Measurements from ENCODE around the gene NEUROD1. TPM values are rescaled to one million over a fixed set of nuclear protein-coding genes. Genes with fewer than 3 reads are reported as not detected.
"Not testable (repeated sequence)": the region's sequence is repeated elsewhere in the genome, so short reads cannot be mapped to it uniquely, and the experiment has no call there.

NEUROD1 gene
- not detected in 2 replicates for total RNA-seq (2014; rRNA removed; shearing (Covaris generic))

DNA sequence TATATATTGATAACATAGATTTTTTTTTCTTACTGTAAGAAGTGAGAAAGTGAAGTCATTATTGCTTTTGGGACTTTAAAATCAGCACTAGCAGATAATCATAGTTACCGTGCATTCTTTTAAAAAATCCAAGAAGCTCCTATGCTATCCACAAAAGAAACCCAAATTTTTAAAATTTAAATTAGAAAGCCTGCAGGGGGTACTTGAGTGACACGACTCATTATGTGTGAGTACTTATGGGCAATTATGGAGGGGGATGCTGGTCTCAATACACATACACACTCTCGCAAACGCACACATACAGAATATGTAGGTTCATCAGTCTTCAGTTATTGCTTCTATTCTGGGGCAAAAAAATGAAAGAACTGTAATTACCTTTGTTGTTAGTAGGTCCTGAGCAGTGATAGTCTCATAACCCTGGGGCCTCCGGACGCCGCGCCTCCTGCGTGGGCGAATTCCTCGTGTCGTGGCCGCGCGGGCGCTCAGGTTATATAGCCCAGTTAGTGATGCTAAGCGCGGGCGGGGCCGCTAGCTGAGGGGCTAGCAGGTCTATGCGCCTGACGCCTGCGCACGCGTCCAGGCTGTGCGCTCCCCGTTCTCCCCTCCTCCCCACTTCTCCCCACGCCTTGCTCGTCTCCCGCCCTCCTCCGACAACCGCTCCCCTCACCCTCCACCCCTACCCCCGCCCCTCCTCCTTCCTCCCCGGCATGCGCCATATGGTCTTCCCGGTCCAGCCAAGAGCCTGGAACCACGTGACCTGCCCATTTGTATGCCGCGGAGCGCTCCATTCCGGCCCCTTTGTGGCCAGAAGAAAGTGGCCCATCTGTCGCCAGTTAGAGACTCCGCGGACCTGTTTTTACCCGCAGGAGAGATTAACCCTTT, at the start of gene NEUROD1:
TSS of gene NEUROD1 (minus strand) at position 463 of the 882 bp plus-strand sequence. CDS start 1,657 bp downstream, outside the sequence.
- no peak for DNase-seq (ENCODE audit: low spot score)

DNA sequence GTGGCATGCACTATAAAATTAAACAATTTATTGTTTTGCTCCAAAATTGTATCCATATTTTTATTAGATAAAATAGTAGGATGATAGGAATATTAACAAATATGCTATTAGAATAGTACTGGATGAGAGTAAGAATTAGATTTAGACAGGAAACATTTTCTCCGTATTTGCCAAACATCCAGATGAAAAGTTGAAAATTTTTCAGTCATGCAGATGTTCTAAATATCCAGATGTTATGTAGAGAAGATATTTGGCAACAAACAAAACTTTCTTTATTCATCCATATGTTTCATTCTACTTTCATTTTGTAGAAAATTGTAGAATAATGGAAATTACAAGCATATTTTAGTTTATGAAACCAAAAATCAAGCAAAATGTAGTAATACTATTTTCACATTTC, 45.2 kb upstream of the NEUROD1 start:
- no peak for DNase-seq (ENCODE audit: low spot score)

DNA sequence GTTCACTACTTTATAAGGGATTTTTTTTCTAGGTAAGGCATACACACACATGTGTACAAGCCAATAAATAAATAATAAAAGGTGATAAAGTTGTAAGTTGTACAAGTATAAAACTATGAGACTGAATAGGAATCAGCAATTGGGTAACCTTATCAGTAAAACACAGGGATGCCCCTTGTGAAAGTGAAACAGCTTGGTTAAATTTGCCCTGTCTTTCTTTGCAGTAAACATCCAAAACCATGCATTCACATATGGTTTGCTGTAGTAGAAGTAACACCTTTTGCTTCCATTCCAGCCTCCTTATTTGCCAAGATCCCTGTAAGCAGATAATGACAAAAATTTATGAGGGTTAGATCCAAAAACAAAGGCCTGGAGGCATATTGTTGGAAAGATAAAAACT, 44.3 kb upstream of the NEUROD1 start:
- DNase-seq (ENCODE audit: low spot score): no peak

DNA sequence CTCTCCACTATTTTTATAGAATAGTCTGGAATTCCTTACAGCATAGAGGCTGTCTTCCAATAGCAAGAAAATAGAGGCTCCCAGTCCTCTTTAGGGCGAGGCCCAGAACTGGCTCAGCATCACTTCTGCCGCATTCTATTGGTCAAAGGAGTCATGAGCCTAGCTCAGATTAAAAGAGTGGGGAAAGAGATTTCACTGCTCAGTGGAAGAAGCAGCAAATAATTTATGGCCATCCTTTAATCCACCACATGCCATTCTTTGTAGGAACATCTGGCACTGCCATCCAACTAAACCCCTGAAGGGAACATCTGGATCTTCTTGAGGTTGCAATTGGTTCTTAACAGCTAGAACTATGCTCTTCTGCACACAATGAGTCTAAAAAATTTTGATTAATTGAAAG, 43.4 kb upstream of the NEUROD1 start:
- DNase-seq (ENCODE audit: low spot score): no peak

DNA sequence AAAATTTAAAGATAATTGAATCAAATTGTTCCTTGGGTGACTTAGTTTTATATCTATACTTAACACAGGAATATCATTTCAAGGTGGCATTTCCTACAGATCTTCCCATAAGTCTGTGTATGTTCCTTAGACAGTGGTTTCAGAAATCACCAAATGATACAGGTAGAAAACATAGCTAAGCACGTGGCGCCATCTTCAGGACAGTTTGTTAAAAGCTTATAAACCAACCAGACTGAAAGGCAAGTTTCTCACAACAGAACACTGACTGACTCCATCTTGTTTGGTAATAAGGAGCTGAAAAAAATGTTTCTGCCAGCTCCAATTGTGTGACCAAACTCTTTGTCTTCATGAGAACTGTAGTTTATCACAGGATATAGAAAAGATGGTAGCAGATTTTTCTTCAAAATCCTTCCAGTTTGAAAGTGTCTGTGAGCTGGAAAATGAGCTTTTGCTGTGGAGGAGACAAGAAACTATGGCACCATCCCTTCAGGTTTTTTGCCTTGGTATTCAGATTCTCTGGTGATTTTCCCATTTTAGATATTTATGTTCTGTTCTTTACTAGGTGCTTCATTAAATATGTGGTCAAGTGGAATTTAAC, 34.8 kb upstream of the NEUROD1 start:
- DNase-seq (ENCODE audit: low spot score): peak; percentile 97

DNA sequence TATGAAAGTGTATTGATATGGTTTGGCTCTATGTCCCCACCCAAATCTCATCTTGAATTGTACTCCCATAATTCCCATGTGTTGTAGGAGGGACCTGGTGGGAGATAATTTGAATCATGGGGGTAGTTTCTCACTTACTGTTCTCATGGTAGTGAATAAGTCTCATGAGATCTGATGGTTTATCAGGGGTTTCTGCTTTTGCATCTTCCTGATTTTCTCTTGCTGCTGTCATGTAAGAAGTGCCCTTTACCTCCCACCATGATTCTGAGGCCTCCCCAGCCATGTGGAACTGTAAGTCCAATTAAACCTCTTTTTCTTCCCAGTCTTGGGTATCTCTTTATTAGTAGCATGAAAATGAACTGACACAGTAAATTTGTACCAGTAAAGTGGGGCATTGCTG, 30.7 kb upstream of the NEUROD1 start:
- DNase-seq (ENCODE audit: low spot score): not testable (repeated sequence)

DNA sequence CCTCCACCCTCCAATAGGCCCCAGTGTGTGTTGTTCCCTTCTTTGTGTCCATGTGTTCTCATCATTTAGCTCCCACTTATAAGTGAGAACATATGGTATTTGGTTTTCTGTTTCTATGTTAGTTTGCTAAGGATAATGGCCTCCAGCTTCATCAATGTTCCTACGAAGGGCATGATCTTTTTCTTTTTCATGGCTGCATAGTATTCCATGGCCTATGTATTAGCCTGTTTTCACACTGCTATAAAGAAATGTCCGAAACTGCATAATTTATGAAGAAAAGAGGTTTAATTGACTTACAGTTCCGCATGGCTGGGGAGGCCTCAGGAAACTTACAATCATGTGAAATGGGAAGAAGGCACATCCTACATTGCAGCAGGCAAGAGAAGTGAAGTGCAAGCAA, 22.2 kb upstream of the NEUROD1 start:
- not testable (repeated sequence) for DNase-seq (ENCODE audit: low spot score)

DNA sequence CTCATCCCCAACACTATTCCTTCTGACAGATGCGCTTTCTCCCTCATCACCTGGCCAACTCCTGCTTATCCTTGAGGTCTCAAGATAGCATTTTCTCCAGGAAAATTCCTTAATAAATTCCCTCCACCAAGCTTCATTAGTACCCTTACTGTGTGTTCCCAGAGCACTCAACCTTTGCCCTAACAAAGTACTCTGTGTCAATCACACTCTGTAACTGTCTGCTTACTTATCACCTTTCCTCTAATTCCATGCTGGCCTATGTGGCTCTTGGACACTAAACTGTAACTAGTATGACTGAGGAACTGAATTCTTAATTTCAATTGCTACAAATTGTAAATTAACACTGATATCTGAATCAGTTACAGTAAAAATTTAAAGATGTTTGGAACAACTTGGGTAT, 17.9 kb upstream of the NEUROD1 start:
- no peak for DNase-seq (ENCODE audit: low spot score)

DNA sequence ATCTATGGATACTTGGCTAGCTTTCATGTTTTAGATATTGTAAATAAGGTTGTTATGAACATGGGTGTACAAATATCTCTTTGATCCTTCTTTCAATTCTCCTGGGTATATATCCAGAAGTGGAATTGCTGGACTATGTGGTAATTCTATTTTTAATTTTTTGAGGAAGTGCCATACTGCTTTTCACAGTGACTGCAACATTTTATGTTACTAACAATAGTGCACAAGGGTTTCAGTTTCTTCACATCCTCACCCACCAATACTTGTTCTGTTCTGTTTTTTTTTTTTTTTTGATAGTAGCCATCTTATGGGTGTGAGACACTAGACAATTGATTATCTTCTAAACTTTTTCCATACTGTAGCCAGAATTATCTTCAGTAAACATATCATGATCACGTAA, 17.3 kb upstream of the NEUROD1 start:
- DNase-seq (ENCODE audit: low spot score): no peak

DNA sequence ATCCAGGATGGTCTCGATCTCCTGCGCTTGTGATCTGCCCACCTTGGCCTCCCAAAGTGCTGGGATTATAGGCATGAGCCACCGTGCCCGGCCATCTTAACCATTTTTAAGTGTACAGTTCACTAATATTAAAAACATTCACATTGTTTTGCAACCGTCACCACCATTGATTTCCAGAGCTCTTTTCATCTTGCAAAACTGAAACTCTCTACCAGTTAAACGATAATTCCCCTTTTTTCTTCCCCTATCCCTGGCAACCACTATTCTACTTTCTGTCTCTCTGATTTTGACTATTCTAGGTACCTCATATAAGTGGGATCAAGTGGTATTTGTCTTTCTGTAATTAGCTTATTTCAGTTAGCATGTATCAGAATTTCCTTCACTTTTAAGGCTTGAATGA, 16.8 kb upstream of the NEUROD1 start:
- DNase-seq (ENCODE audit: low spot score): no peak

DNA sequence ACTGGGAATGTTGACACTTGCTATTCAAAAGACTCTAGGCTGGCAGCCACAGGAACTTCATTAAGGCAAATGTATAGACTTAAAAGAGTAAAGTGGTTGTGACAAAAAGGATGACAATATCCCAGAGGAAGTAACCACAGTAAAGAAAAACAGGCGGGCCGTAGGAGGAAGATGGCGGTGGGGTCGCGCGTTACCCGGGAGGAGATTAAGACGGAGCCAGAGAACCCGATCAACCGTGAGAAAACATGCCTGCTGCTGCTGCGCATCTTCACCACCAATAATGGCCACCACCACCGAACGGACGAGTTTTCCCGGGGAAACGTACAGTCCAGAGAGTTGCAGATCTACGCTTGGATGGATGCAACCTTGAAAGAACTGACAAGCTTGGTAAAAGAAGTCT, 14.0 kb upstream of the NEUROD1 start:
- DNase-seq (ENCODE audit: low spot score): no peak

DNA sequence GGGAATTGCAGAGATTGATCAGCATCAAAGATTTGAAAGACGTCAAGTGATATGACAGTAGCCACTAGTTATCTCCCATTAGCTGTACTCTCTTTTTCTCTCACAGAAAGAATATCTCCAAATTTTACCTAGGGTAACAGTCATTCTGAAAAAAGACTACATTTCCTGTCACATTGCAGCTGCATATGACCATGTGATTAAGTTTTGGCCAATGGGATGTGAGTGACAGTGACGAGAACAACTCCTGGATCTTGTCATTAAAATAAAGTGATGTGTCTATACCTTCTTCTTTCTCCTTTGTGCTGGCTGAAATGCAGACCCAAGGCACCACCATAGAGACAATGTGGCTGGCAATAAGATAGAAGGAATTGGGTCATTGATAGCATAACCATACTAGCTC, 10.5 kb upstream of the NEUROD1 start:
- DNase-seq (ENCODE audit: low spot score): no peak

DNA sequence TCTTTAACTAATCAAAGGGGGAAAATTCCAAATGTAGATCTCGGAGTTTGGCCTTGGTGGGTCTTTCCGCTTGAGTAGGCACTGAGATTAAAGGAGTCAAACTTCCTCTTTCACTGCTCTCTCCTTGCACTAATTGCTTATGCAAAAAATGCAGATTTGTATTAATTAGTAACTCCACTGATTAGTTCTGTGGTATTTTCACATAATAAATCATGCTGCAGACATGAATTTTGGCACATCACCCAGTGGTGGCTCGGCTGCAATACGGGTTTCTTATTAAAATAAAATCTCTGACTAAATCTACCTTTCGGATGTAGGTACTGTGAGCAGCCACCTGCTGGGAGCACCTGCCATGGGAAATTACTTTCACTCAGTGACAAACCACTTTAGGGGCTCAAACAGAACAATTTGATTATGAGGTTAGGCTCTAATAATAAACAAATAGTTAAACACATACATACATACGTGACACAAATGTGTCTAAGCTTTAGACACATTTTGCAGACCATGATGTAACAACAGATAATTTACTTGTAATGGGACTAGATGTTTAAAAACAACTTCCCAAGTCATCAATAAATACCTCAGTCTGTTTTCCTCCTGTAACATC, 6.4 kb upstream of the NEUROD1 start:
- no peak for DNase-seq (ENCODE audit: low spot score)

DNA sequence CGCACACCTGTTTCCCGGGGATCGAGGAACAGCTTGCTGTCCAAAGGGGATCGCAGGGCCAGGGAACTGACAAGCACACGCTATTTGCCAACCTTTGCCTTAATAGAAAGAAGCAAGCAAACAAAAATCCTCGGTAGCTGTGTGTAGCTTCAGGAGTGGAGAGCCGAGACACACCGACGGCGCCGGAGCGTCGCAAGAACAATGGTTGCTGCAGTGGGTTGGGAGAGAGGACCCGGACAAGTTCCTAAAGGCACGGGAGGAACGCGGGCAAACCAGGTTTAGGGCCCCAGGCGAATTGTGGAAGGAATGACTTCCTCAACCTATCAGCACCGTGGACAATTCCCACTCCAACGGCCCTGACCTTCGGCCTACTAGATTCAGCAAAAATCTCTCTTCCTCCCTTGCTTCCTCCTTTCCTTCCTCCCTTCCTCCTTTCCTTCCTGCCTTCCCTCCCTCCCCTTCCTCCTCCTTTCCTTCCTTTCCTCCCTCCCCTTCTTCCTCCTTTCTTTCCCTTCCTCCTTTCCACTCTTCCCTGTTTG, 4.9 kb upstream of the NEUROD1 start:
- no peak for DNase-seq (ENCODE audit: low spot score)

DNA sequence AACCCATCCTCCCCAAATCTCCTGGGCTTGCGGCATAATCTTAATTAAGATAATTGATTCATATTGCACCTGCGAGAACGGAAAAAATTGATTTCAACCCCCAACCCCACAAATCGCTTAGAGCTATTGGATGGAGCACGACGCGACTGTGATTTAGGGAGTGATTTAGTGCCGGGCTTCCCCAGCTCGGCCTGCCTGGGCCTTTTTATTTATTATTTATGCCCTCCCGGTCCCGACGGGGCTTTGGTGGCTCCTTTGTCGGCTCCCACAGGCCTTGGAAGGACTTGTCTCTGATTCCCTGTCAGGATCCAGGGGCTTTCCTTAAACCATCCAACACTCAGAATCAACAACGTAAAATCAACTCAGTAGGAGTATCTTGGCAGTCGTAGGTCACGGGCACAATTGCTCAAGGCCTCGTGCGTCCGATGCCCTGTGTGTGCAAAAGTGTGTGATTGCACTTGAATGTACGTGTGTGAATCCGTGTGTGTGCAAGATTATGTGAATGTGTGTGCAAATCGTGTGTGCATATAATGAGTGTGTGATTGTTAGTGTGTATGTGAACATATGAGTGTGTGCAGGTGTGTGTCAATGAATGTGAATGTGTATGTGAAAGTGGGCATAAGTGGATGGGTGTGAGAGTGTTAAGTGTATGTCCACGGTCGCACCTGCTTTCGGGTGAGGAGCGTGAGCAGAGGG, 4.3 kb upstream of the NEUROD1 start:
- no peak for DNase-seq (ENCODE audit: low spot score)

DNA sequence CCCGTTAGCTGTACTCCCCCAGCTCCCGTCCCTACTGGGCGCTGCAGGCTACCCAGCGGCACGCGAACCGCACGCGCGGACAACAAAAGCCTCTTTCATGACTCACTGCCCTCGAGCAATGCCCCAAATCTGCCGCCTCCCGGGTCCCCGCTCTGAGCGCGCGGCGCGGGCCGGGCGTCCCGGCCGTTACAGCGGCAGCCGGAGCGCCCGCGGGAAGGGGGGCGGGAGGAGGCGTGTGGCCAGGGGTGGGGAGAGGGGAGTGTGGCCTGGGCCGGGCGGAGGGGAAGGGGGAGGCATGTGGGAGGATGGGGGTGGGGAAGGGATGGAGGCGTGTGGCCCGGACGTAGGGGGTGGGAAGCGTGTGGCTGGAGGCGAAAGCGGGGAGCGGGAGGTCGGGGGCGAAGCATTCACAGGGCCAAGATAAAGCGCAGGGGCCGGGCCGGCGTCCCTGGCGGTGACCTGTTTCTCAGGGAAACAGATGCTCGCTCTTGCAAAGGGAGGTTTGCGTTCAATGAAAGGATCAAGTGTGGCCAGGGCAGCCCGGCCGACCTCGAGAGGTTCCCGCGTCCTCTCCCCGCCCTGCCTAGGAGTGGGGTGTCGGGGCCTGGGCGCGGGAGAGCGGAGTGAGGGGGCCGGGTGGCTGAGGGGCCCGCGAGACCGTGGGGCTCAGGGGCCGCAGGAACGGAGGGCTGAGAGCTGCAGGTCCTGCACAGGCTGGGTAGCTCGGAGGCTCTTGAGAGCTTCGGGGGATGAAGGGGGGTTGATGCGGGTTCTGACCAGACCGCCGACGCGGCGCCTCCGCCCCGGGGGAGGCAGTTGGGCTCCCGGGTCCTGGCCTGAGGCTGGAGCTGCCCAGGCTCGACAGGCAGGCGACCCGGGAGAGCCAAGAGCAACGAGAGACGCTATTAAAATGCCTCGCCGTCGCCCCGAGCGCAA, 3.5 kb upstream of the NEUROD1 start:
- no peak for DNase-seq (ENCODE audit: low spot score)

DNA sequence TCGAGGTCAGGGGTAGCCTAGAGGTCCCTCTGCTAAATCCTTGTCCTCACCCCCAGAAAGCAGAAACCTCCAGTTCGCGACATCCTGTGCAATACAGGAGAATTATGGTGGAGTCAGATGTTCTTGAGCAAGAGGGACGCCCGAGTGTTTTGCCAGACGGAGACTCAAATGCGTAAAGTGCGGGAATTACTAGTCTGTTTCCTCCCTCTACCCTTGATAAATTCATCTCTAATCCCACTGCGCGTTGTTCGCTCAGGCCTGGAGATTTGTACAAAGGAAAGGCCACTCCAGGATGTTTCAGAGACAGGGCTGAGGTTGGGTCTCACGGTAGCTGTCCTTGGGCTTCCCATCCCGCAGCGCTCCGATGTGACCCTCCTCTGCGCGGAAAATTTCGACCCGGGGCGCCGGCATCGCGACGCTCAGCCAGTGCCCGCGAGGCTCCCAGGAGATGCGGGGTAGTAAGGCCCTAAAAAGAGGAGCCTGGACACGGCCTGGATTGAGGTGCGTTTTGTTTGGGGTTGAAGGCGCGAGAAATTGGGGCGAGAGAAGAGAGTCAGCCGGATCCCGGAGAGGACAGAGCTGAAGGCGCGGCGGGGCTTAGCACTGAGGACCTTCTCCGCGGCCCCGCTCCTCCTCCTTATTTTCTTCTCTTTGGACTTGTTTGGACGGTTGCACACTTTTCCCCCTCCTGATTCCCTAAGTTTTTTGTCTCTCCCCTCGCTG, 2.6 kb upstream of the NEUROD1 start:
- no peak for DNase-seq (ENCODE audit: low spot score)

DNA sequence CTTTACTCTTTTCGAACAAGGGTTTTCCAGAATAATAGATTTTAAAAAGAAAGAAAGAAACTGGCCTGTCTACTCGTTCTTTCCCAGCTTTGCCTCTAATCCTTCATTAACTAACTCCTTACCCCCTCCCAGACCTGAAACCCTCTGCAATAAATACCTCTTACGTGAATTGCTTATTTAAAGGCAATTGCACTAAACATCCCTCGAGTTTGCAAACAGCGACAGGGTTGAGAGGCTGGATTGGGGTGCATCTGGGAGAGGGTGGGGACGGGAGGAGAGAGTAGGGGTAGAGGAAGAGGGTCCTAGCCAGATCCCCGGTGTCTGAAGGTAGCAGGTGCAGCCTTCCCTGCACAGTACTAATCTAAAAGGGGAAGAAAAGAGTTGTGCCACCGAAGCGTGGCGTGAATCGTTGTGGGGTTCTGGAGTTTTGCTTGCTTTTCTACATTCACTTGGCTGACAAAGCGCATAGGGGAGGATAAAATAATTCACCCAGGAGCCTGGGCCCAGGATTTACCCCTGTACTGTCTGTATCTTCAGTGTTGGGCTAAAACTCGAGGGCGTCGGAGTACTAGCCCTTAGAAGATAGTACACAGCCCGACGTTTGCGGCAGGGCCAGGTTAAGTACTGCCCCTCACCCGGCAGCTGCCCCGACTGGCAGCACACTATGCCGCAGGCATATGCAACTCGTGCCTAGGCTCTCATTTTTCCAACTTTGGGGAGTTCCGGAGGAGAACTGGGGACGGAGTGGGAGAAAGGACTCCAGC, 1.9 kb upstream of the NEUROD1 start:
- DNase-seq (ENCODE audit: low spot score): no peak

Data from HT-29 (cell line).